Endothelial cell of umbilical vein (primary cell): ENCODE data around the gene CMTM8. TPM values are rescaled to one million over a fixed set of nuclear protein-coding genes. Genes with fewer than 3 reads are reported as not detected.

Source experiments
- BruUV-seq: library from RNA; stranded (reverse); fragments of 400-500 nt; replicated peaks from 2 replicates; lab custom pipeline; 2021; lab: Mats Ljungman, UMichigan
- CTCF ChIA-PET: fragments of 300-600, 350-600 bp; sonication (Branson Sonifier 250); formaldehyde crosslinking; loops from one replicate; lab custom pipeline; 2021; ENCODE audit warnings: antibody characterized with exemption, inconsistent platforms; lab: Charles Lee
- POLR2A ChIA-PET: fragments of 300-600, 350-600 bp; sonication (Branson Sonifier 250); formaldehyde crosslinking; loops from one replicate; lab custom pipeline; 2021; ENCODE audit warnings: antibody characterized with exemption, inconsistent platforms; lab: Charles Lee
- DNase-seq: peaks from one replicate; pipeline ENCODE4 v3.0.0-alpha.2; 2011; ENCODE audit warnings: low read depth, low spot score
- FAIRE-seq: peaks from 2 replicates; lab custom pipeline; 2011; peaks lifted over from hg19 to GRCh38; lab: Jason Lieb, UNC
- H2AFZ ChIP-seq: 2 replicates; pipeline ENCODE4 v1.6.0; 2012; ENCODE audit warnings: low read depth, low read length, control low read depth, inconsistent platforms
- H3K27ac ChIP-seq: 2 replicates; pipeline ENCODE4 v1.5.1; 2011; ENCODE audit warnings: low read depth, mild to moderate bottlenecking, control low read depth, low read length, moderate library complexity; ENCODE audit not compliant: insufficient read depth
- H3K27me3 ChIP-seq, 2 experiments: 2 replicates each; pipeline versions ENCODE4 v1.6.0 to v1.6.1; 2011; ENCODE audit warnings: low read length in 2 of 2, mixed read lengths in 1 of 2; ENCODE audit not compliant: control insufficient read depth in 2 of 2, insufficient read depth in 2 of 2
- H3K36me3 ChIP-seq, 2 experiments: 2 replicates in 1 of 2; 3 replicates in 1 of 2; pipeline ENCODE4 v1.5.1; 2011; ENCODE audit warnings: low read length in 2 of 2, mild to moderate bottlenecking in 1 of 2, moderate library complexity in 1 of 2; ENCODE audit not compliant: control insufficient read depth in 2 of 2, insufficient read depth in 2 of 2; ENCODE audit errors: extremely low read depth in 1 of 2
- H3K4me1 ChIP-seq: 3 replicates; pipeline ENCODE4 v1.5.1; 2011; ENCODE audit warnings: mild to moderate bottlenecking, low read length; ENCODE audit not compliant: control insufficient read depth, insufficient read depth; ENCODE audit errors: extremely low read depth
- H3K4me2 ChIP-seq: 2 replicates; pipeline ENCODE4 v1.6.1; 2011; ENCODE audit warnings: low read length, control low read depth, mixed read lengths; ENCODE audit not compliant: insufficient read depth
- H3K4me3 ChIP-seq, 3 experiments: fragments of 200-600 bp in 1 of 3; sonication (generic), shearing (Covaris generic) in 1 of 3; replicated peaks in 1 of 3; 2 replicates each; pipeline ENCODE4 v1.5.1; 2011 to 2016; ENCODE audit warnings: control low read depth in 3 of 3, low read length in 3 of 3, mild to moderate bottlenecking in 2 of 3, inconsistent platforms in 1 of 3, low read depth in 1 of 3, moderate library complexity in 1 of 3; ENCODE audit not compliant: insufficient read depth in 1 of 3
- H3K79me2 ChIP-seq: 2 replicates; pipeline ENCODE4 v1.6.0; 2012; ENCODE audit warnings: low read length, inconsistent platforms; ENCODE audit not compliant: control insufficient read depth, insufficient read depth
- H3K9ac ChIP-seq: replicated peaks from 2 replicates; pipeline ENCODE3; 2011; ENCODE audit warnings: low read length, control low read depth; ENCODE audit not compliant: insufficient read depth; ENCODE audit errors: extremely low read depth
- H3K9me1 ChIP-seq: replicated peaks from 3 replicates; pipeline ENCODE4 v1.6.0; 2011; ENCODE audit warnings: mild to moderate bottlenecking, low read length; ENCODE audit not compliant: control insufficient read depth, insufficient read depth; ENCODE audit errors: extremely low read depth
- H3K9me3 ChIP-seq: replicated peaks from 2 replicates; pipeline ENCODE4 v1.5.1; 2012; ENCODE audit warnings: low read length, inconsistent platforms; ENCODE audit not compliant: control insufficient read depth, insufficient read depth
- H4K20me1 ChIP-seq: replicated peaks from 2 replicates; pipeline ENCODE3; 2011; ENCODE audit warnings: mild to moderate bottlenecking, low read length; ENCODE audit not compliant: control insufficient read depth, insufficient read depth; ENCODE audit errors: extremely low read depth
- EZH2 ChIP-seq: IDR thresholded peaks from 2 replicates; pipeline ENCODE4 v1.6.1; 2012; ENCODE audit warnings: borderline replicate concordance, low read depth, mild to moderate bottlenecking, moderate library complexity, low read length, inconsistent platforms; ENCODE audit not compliant: severe bottlenecking
- FOS ChIP-seq: IDR thresholded peaks from 2 replicates; pipeline ENCODE4 v1.6.1; 2011; ENCODE audit warnings: mild to moderate bottlenecking, low read length, moderate library complexity, borderline replicate concordance; ENCODE audit not compliant: insufficient read depth
- GATA2 ChIP-seq: IDR thresholded peaks from 2 replicates; pipeline ENCODE4 v1.7.0; 2011; ENCODE audit warnings: low read depth, mild to moderate bottlenecking, moderate library complexity, mixed read lengths, low read length; ENCODE audit not compliant: insufficient read length, insufficient read depth
- JUN ChIP-seq: IDR thresholded peaks from 2 replicates; pipeline ENCODE4 v1.6.1; 2011; ENCODE audit warnings: borderline replicate concordance, low read depth; ENCODE audit not compliant: insufficient read length, insufficient read depth
- MAX ChIP-seq: IDR thresholded peaks from 2 replicates; pipeline ENCODE4 v1.6.1; 2011; ENCODE audit not compliant: insufficient read depth, insufficient read length
- MYC ChIP-seq: IDR thresholded peaks from one replicate; pipeline ENCODE4 v1.6.1; 2011; ENCODE audit warnings: mild to moderate bottlenecking, low read depth, low read length
- POLR2A ChIP-seq: IDR thresholded peaks from 2 replicates; pipeline ENCODE4 v1.6.1; 2012; ENCODE audit warnings: low read depth, mild to moderate bottlenecking, control low read depth, low read length
- POLR2AphosphoS5 ChIP-seq: IDR thresholded peaks from 2 replicates; pipeline ENCODE4 v1.6.1; 2012; ENCODE audit warnings: low read depth, mild to moderate bottlenecking, control low read depth, low read length, moderate library complexity; ENCODE audit not compliant: insufficient read depth
- dilution Hi-C: fragments of 300-500 bp; cut with MboI; formaldehyde crosslinking; loops from one replicate; pipeline ENCODE4 v1.15.0; 2019; ENCODE audit warnings: low sequenced_read_pairs; ENCODE audit not compliant: extremely low pct_ligation_motif_present
- intact Hi-C: fragments of 100-400 bp; cut with micrococcal nuclease; formaldehyde crosslinking; loops from one replicate; pipeline ENCODE4 v1.10.0; 2022
- polyA plus RNA-seq, 4 experiments: library from polyadenylated mRNA; depleted of rRNA in 3 of 4; stranded (reverse) in 3 of 4; unstranded in 1 of 4; fragments of >200 nt; gene quantifications; 2 replicates each; pipeline versions ENCODE4 v1.2.1 to v1.2.3, GENCODE V29; 2011 to 2012; ENCODE audit warnings: missing spikeins in 1 of 4
- total RNA-seq: library from RNA; stranded (reverse); gene quantifications from 2 replicates; pipeline ENCODE4 v1.2.3, GENCODE V29; 2021

CMTM8 gene
- total and polyA plus RNA-seq, 2 donors (not counting 3 experiments of a cell fraction or from before 2014, with no cell fraction given): 7.3 to 11.9 TPM

- no peak overlapping the region for H3K9ac ChIP-seq
- H3K36me3 ChIP-seq: peaks cover 0 to 4% of the 10 kb centered on the region in 2 experiments
- no peak overlapping the region for H2AFZ ChIP-seq
- H3K9me1 ChIP-seq: no peaks in the 10 kb centered on the region
- no peaks in the 10 kb centered on the region for H3K9me3 ChIP-seq
- no peak overlapping the region for H3K4me3 ChIP-seq
- dilution Hi-C loops (no loop called here), intact Hi-C loops (no loop called here)
- no peak overlapping the region for H3K4me2 ChIP-seq
- H3K27me3 ChIP-seq: no peaks in the 10 kb centered on the region
- no peak for DNase-seq
- ChIA-PET CTCF (interaction anchor here (0.6 to 2.4 kb wide), 5 partner anchors 10 to 65 kb away, joined by 3 to 11 read pairs (median 5); no protein-coding TSS in a partner anchor), POLR2A (no interaction called here)
- no peak overlapping the region for H3K27ac ChIP-seq
- no peaks in the 10 kb centered on the region for H4K20me1 ChIP-seq
- H3K4me1 ChIP-seq: peaks cover 27% of the 10 kb centered on the region
- TF ChIP-seq GATA2 (no peak), JUN (no peak), MAX (no peak), EZH2 (no peak), FOS (no peak), POLR2AphosphoS5 (no peak), POLR2A (no peak)
- FAIRE-seq: no peak
- BruUV-seq: no TSS peak
- H3K79me2 ChIP-seq: peaks cover 69% of the 10 kb centered on the region
Measured at GRCh38 chr3:32405155-32405554, 166.7 kb downstream of the CMTM8 start.

GRCh38 chr3:32405711-32406323 is 167.3 kb downstream of the CMTM8 start:
- TF ChIP-seq MAX: no peak
- TF ChIP-seq MYC: no peak
- no peak for TF ChIP-seq POLR2A
- H3K9ac ChIP-seq: no peak overlapping the region
- BruUV-seq: no TSS peak
- DNase-seq (peak; percentile 57), FAIRE-seq (no peak)
- H3K4me1 ChIP-seq: peaks cover 25% of the 10 kb centered on the region
- dilution Hi-C loops: no loop called here
- intact Hi-C loops: no loop called here
- ChIA-PET POLR2A (no interaction called here), CTCF (interaction anchor here (1.3 to 2.4 kb wide), 4 partner anchors 9 to 64 kb away, joined by 4 to 11 read pairs (median 6); no protein-coding TSS in a partner anchor)
- no peak overlapping the region for H3K4me3 ChIP-seq
- peaks cover 71% of the 10 kb centered on the region for H3K79me2 ChIP-seq
- no peaks in the 10 kb centered on the region for H3K9me1 ChIP-seq
- peaks cover 0 to 4% of the 10 kb centered on the region in 2 experiments for H3K36me3 ChIP-seq
- no peaks in the 10 kb centered on the region for H3K27me3 ChIP-seq
- no peak overlapping the region for H3K4me2 ChIP-seq
- H3K9me3 ChIP-seq: no peaks in the 10 kb centered on the region
- H2AFZ ChIP-seq: no peak overlapping the region
- no peaks in the 10 kb centered on the region for H4K20me1 ChIP-seq
- no peak overlapping the region for H3K27ac ChIP-seq
